Upper lobe of left lung (tissue), 6 donors: ENCODE measurements around the gene KCNIP3. TPM values are rescaled to one million over a fixed set of nuclear protein-coding genes. Genes with fewer than 3 reads are reported as not detected.

Experiments
- ATAC-seq, 2 donors: fragments of 200-7000 bp; cut with Tn5 transposase; one replicate each; pipeline ENCODE4 v1.9.1; 2022; ENCODE audit warnings: mild to moderate bottlenecking in 2 of 2, moderate library complexity in 2 of 2; ENCODE audit not compliant: low FRiP score in 2 of 2
- DNase-seq, 2 donors: peaks; one replicate each; pipeline ENCODE4 v3.0.0-alpha.2; 2019 to 2020
- H3K27ac ChIP-seq, 4 donors: fragments of 200-600 bp; sonication (generic); one replicate each; pipeline ENCODE4 v1.5.1; 2016 to 2019
- H3K27me3 ChIP-seq, 4 donors: fragments of 200-600 bp; sonication (generic); one replicate each; pipeline ENCODE4 v1.5.1; 2017 to 2019
- H3K36me3 ChIP-seq, 4 donors: fragments of 200-600 bp; sonication (generic); one replicate each; pipeline ENCODE4 v1.5.1; 2016 to 2019
- H3K4me1 ChIP-seq, 4 donors: fragments of 200-600 bp; sonication (generic); one replicate each; pipeline ENCODE4 v1.5.1; 2018 to 2019
- H3K4me3 ChIP-seq, 4 donors: fragments of 200-600 bp; sonication (generic); one replicate each; pipeline ENCODE4 v1.5.1; 2017 to 2019; ENCODE audit warnings: mild to moderate bottlenecking in 2 of 4, moderate library complexity in 1 of 4
- H3K9me3 ChIP-seq, 4 donors: fragments of 200-600 bp; sonication (generic); one replicate each; pipeline ENCODE4 v1.5.1; 2018 to 2019
- CTCF ChIP-seq, 6 experiments: fragments of 450-650 bp in 4 of 6; fragments of 200-600 bp in 2 of 6; sonication (generic) in 2 of 6; IDR thresholded peaks; one replicate each; pipeline ENCODE4 v1.5.1; 2016 to 2019; ENCODE audit warnings: antibody characterized with exemption in 6 of 6
- EP300 ChIP-seq, 4 donors: sonication (generic); formaldehyde crosslinking; IDR thresholded peaks; one replicate each; pipeline ENCODE4 v1.5.1; 2017; ENCODE audit warnings: antibody characterized with exemption in 4 of 4, control low read depth in 2 of 4
- POLR2A ChIP-seq, 4 donors: fragments of 450-650 bp; IDR thresholded peaks; one replicate each; pipeline ENCODE4 v1.5.1; 2016 to 2017; ENCODE audit warnings: antibody characterized with exemption in 4 of 4, mild to moderate bottlenecking in 2 of 4
- POLR2AphosphoS5 ChIP-seq, 2 donors: sonication (generic); formaldehyde crosslinking; IDR thresholded peaks; one replicate each; pipeline ENCODE4 v1.5.1; 2017; ENCODE audit warnings: antibody characterized with exemption in 2 of 2
- WGBS, 2 donors: methylation state at CpG; one replicate each; pipeline ENCODE4 v1.1.5; 2017 to 2018; 5-methylcytosine and 5-hydroxymethylcytosine counted together
- total RNA-seq, 6 donors: library from RNA; depleted of rRNA in 4 of 6; stranded (reverse); fragments of >200 nt in 4 of 6; gene quantifications; one replicate each; pipeline versions ENCODE4 v1.1.0 to v1.2.1, GENCODE V29; 2016 to 2021
- donor health status: DM: no; HTN: no; CAD: no; lungs with moderate emphysema.
- donor health status: DM: no; HTN: yes; CAD: no; lungs with severe emphysema.

KCNIP3 gene
- total RNA-seq, 6 donors from 2014 or later: 1.0 to 5.9 (median 2.5) TPM

GRCh38 chr2:95349568-95350322 is 52.6 kb downstream of the KCNIP3 start:
- 82 to 93% methylated on average over 2 to 12 of the region's 12 CpGs for WGBS, 2 donors
- H3K36me3 ChIP-seq: no peaks in the 10 kb centered on the region
- TF ChIP-seq POLR2AphosphoS5 (IDR thresholded peaks at IDR 0.05) (no peak), CTCF (IDR thresholded peaks at IDR 0.05) (no peak), EP300 (IDR thresholded peaks at IDR 0.05) (no peak), POLR2A (IDR thresholded peaks at IDR 0.05) (no peak)
- DNase-seq: peak in 1 of 2 donors; percentile 18
- peaks cover 12 to 22% (median 15%) of the 10 kb centered on the region in 4 donors for H3K4me1 ChIP-seq
- H3K9me3 ChIP-seq: no peaks in the 10 kb centered on the region
- H3K27ac ChIP-seq: no peak overlapping the region
- H3K4me3 ChIP-seq: no peak overlapping the region
- no peak for ATAC-seq
- H3K27me3 ChIP-seq: peaks cover 0 to 10% (median 3%) of the 10 kb centered on the region in 4 donors

- DNase-seq (no peak), ATAC-seq (no peak)
- Histone ChIP-seq H3K4me3 (no peak overlapping the region), H3K36me3 (no peaks in the 10 kb centered on the region), H3K27me3 (peaks cover 0 to 9% (median 0%) of the 10 kb centered on the region in 4 donors), H3K27ac (no peak overlapping the region), H3K9me3 (no peaks in the 10 kb centered on the region), H3K4me1 (peaks cover 8 to 18% (median 11%) of the 10 kb centered on the region in 4 donors)
- WGBS, 2 donors: 66 to 67% methylated on average over 4 to 7 of the region's 7 CpGs
- no peak for TF ChIP-seq POLR2AphosphoS5 (IDR thresholded peaks at IDR 0.05)
- TF ChIP-seq CTCF (IDR thresholded peaks at IDR 0.05): no peak
- no peak for TF ChIP-seq POLR2A (IDR thresholded peaks at IDR 0.05)
- TF ChIP-seq EP300 (IDR thresholded peaks at IDR 0.05): no peak
These were observed 53.2 kb downstream of the KCNIP3 start for GRCh38 chr2:95350368-95350767.

- Histone ChIP-seq H3K9me3 (no peaks in the 10 kb centered on the region), H3K27ac (no peak overlapping the region), H3K4me3 (no peak overlapping the region), H3K4me1 (peaks cover 3 to 12% (median 5%) of the 10 kb centered on the region in 4 donors), H3K27me3 (peaks cover 0 to 3% (median 0%) of the 10 kb centered on the region in 4 donors), H3K36me3 (no peaks in the 10 kb centered on the region)
- ATAC-seq (no peak), DNase-seq (peak in 1 of 2 donors; percentile 17)
- no peak for TF ChIP-seq EP300 (IDR thresholded peaks at IDR 0.05)
- TF ChIP-seq POLR2A (IDR thresholded peaks at IDR 0.05): no peak
- no peak for TF ChIP-seq POLR2AphosphoS5 (IDR thresholded peaks at IDR 0.05)
- TF ChIP-seq CTCF (IDR thresholded peaks at IDR 0.05): no peak
- 77 to 87% methylated on average over 8 to 13 of the region's 13 CpGs for WGBS, 2 donors
These were observed 53.8 kb downstream of the KCNIP3 start for GRCh38 chr2:95350774-95351597.

GRCh38 chr2:95351598-95351915 is 54.4 kb downstream of the KCNIP3 start:
- ATAC-seq (no peak), DNase-seq (peak in 1 of 2 donors; percentile 11)
- H3K27ac ChIP-seq: no peak overlapping the region
- no peaks in the 10 kb centered on the region for H3K9me3 ChIP-seq
- TF ChIP-seq POLR2AphosphoS5 (IDR thresholded peaks at IDR 0.05) (no peak), CTCF (IDR thresholded peaks at IDR 0.05) (no peak), POLR2A (IDR thresholded peaks at IDR 0.05) (no peak), EP300 (IDR thresholded peaks at IDR 0.05) (no peak)
- H3K27me3 ChIP-seq: no peaks in the 10 kb centered on the region
- no peaks in the 10 kb centered on the region for H3K36me3 ChIP-seq
- H3K4me3 ChIP-seq: no peak overlapping the region
- 68 to 88% methylated on average over 4 of the region's 4 CpGs for WGBS, 2 donors
- peaks cover 3 to 8% (median 3%) of the 10 kb centered on the region in 4 donors for H3K4me1 ChIP-seq
